Karpas-422 (cell line): ENCODE results near the gene KIT. TPM values are rescaled to one million over a fixed set of nuclear protein-coding genes. Genes with fewer than 3 reads are reported as not detected.
"Not testable (repeated sequence)": the region's sequence is repeated elsewhere in the genome, so short reads cannot be mapped to it uniquely, and the experiment has no call there.

Source experiments
- DNase-seq: peaks from one replicate; pipeline ENCODE4 v3.0.0-alpha.2; 2015
- H2AFZ ChIP-seq: fragments of 200-600 bp; sonication (generic); 2 replicates; pipeline ENCODE4 v1.6.1; 2014; ENCODE audit warnings: antibody characterized with exemption, low read length, mixed read lengths
- H3K27ac ChIP-seq: fragments of 200-600 bp; sonication (generic); 2 replicates; pipeline ENCODE4 v1.5.1; 2014; ENCODE audit warnings: mild to moderate bottlenecking, low read length, moderate library complexity
- H3K27me3 ChIP-seq: fragments of 200-600 bp; sonication (generic); 2 replicates; pipeline ENCODE4 v1.6.1; 2014; ENCODE audit warnings: low read length, mixed read lengths
- H3K36me3 ChIP-seq: fragments of 200-600 bp; sonication (generic); 2 replicates; pipeline ENCODE4 v1.6.1; 2014; ENCODE audit warnings: low read length, mixed read lengths; ENCODE audit not compliant: insufficient read depth
- H3K4me1 ChIP-seq: fragments of 200-600 bp; sonication (generic); 2 replicates; pipeline ENCODE4 v1.6.1; 2014; ENCODE audit warnings: mild to moderate bottlenecking, low read length, mixed read lengths
- H3K4me2 ChIP-seq: fragments of 200-600 bp; sonication (generic); 2 replicates; pipeline ENCODE4 v1.6.1; 2014; ENCODE audit warnings: low read length, low read depth, mild to moderate bottlenecking; ENCODE audit not compliant: poor library complexity, severe bottlenecking
- H3K4me3 ChIP-seq: fragments of 200-600 bp; sonication (generic); 2 replicates; pipeline ENCODE4 v1.5.1; 2014; ENCODE audit warnings: mild to moderate bottlenecking, antibody characterized with exemption, low read length, mixed read lengths
- H3K79me2 ChIP-seq: fragments of 200-600 bp; sonication (generic); 2 replicates; pipeline ENCODE4 v1.6.1; 2014; ENCODE audit warnings: mild to moderate bottlenecking, low read length, mixed read lengths
- H3K9ac ChIP-seq: fragments of 200-600 bp; sonication (generic); 2 replicates; pipeline ENCODE4 v1.6.0; 2014; ENCODE audit warnings: low read length
- H3K9me2 ChIP-seq: fragments of 200-600 bp; sonication (generic), shearing (Covaris generic); replicated peaks from 2 replicates; pipeline ENCODE4 v1.6.0; 2014; ENCODE audit warnings: mild to moderate bottlenecking, low read length, moderate library complexity; ENCODE audit not compliant: insufficient read depth
- H3K9me3 ChIP-seq: fragments of 300-700, 200-600 bp; sonication (generic); 2 replicates; pipeline ENCODE4 v1.6.1; 2014; ENCODE audit warnings: low read length, mixed read lengths
- H4K20me1 ChIP-seq: fragments of 200-600 bp; sonication (generic); 2 replicates; pipeline ENCODE4 v1.6.1; 2014; ENCODE audit warnings: mild to moderate bottlenecking, antibody characterized with exemption, low read length, low read depth; ENCODE audit not compliant: insufficient read depth
- total RNA-seq: library from RNA; depleted of rRNA; stranded (reverse); fragments of >200 nt; shearing (Covaris generic); gene quantifications from 2 replicates; pipeline ENCODE4 v1.2.3, GENCODE V29; 2014; ENCODE audit warnings: low replicate concordance

The KIT gene
- total RNA-seq, 1 experiment from 2014 or later = not detected

GRCh38 chr4:54635318-54635717 lies 22.4 kb upstream of the KIT start:
- no peaks in the 10 kb centered on the region for H3K36me3 ChIP-seq
- no peak overlapping the region for H3K9ac ChIP-seq
- no peaks in the 10 kb centered on the region for H3K4me1 ChIP-seq
- H3K27me3 ChIP-seq = no peaks in the 10 kb centered on the region
- H3K9me3 ChIP-seq = no peaks in the 10 kb centered on the region
- no peaks in the 10 kb centered on the region for H4K20me1 ChIP-seq
- DNase-seq = no peak
- no peaks in the 10 kb centered on the region for H3K79me2 ChIP-seq
- no peak overlapping the region for H3K4me3 ChIP-seq
- no peaks in the 10 kb centered on the region for H3K9me2 ChIP-seq
- no peak overlapping the region for H3K27ac ChIP-seq
- no peak overlapping the region for H2AFZ ChIP-seq
- H3K4me2 ChIP-seq = no peak overlapping the region

- no peaks in the 10 kb centered on the region for H3K79me2 ChIP-seq
- H3K27me3 ChIP-seq = no peaks in the 10 kb centered on the region
- no peaks in the 10 kb centered on the region for H3K4me1 ChIP-seq
- no peak overlapping the region for H3K27ac ChIP-seq
- H3K9me3 ChIP-seq = no peaks in the 10 kb centered on the region
- H2AFZ ChIP-seq = no peak overlapping the region
- H3K4me2 ChIP-seq = no peak overlapping the region
- H3K36me3 ChIP-seq = no peaks in the 10 kb centered on the region
- H3K4me3 ChIP-seq = no peak overlapping the region
- DNase-seq = no peak
- H4K20me1 ChIP-seq = no peaks in the 10 kb centered on the region
- H3K9me2 ChIP-seq = no peaks in the 10 kb centered on the region
- H3K9ac ChIP-seq = no peak overlapping the region
Observed at GRCh38 chr4:54637325-54637724, 20.4 kb upstream of the KIT start.

GRCh38 chr4:54641101-54641500 lies 16.7 kb upstream of the KIT start:
- not testable (repeated sequence) for H3K9me2 ChIP-seq, H3K36me3 ChIP-seq, H2AFZ ChIP-seq, H3K4me1 ChIP-seq, H3K4me2 ChIP-seq, H4K20me1 ChIP-seq, H3K9me3 ChIP-seq, H3K4me3 ChIP-seq, H3K79me2 ChIP-seq, H3K27ac ChIP-seq, DNase-seq, H3K27me3 ChIP-seq, H3K9ac ChIP-seq

- no peaks in the 10 kb centered on the region for H4K20me1 ChIP-seq
- no peak overlapping the region for H3K4me2 ChIP-seq
Observed at GRCh38 chr4:54643172-54643571, 14.6 kb upstream of the KIT start.

DNA sequence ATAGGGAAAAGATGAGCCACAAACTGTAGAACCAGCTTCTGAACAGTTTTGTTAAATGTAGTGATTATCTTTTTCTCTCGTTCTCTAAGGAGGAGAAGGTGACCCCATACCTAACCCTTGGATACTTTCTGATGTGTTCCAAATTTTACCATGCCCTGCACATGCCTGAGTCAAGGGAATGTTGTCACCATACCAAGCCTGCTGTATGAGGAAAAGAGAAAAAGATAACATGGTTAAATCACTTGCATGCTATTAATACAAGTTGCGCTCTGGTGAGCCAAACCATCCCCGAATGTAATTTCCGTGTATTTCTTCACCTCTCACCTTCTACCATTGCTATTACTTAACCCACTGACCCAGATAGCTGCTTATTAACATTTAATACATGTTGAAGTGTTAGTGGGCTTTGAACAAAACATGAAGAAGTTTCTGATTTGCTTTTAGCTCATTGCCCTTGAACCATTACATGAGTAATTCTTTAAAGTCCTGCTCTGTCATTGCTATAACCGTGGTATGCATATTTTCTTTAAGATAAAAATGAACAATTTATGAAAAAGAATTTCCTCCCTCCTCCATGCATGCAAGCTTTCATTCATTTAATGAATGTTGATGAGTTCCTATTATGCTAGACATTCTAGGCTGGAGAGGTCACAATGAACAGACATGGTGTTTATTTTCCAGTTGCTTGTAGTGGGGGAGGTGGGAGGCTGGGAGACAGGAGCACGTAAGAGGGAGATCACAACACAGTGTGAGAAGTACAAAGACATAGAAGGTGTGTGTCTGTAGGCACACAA lies 13.6 kb upstream of the KIT start:
- H2AFZ ChIP-seq = no peak overlapping the region
- H4K20me1 ChIP-seq = no peaks in the 10 kb centered on the region
- H3K9ac ChIP-seq = no peak overlapping the region
- no peak for DNase-seq
- H3K9me2 ChIP-seq = no peaks in the 10 kb centered on the region
- no peaks in the 10 kb centered on the region for H3K79me2 ChIP-seq
- H3K9me3 ChIP-seq = no peaks in the 10 kb centered on the region
- H3K27ac ChIP-seq = no peak overlapping the region
- no peaks in the 10 kb centered on the region for H3K36me3 ChIP-seq
- H3K27me3 ChIP-seq = no peaks in the 10 kb centered on the region
- H3K4me3 ChIP-seq = no peak overlapping the region
- H3K4me2 ChIP-seq = no peak overlapping the region
- no peaks in the 10 kb centered on the region for H3K4me1 ChIP-seq

More at GRCh38 chr4:54643172-54643571, 14.6 kb upstream of the KIT start:
- H3K36me3 ChIP-seq = no peaks in the 10 kb centered on the region
- H2AFZ ChIP-seq = no peak overlapping the region
- H3K79me2 ChIP-seq = no peaks in the 10 kb centered on the region
- H3K27ac ChIP-seq = no peak overlapping the region
- no peaks in the 10 kb centered on the region for H3K27me3 ChIP-seq
- H3K9me2 ChIP-seq = no peaks in the 10 kb centered on the region
- no peak for DNase-seq
- H3K4me3 ChIP-seq = no peak overlapping the region
- no peaks in the 10 kb centered on the region for H3K9me3 ChIP-seq
- no peak overlapping the region for H3K9ac ChIP-seq
- H3K4me1 ChIP-seq = no peaks in the 10 kb centered on the region

DNA sequence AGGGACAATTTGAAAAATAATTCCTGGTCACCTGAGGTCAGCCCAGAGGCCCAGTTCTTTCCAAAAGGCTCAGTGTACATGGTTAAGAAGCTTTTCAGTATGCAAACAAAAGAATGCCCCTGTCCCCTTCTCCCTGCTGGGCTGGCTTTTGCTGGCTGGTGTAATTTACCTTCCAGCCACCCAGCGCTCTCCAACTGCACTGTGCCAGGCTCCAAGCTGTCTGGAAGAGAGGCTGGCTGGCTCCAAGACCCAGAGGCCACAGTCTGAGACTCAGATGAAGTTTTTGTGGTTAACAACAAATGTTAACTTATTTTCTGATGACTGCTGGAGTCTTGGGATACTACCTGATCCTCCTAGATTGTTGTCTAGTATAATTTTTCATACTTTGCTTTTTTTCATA lies 11.9 kb upstream of the KIT start:
- no peaks in the 10 kb centered on the region for H3K36me3 ChIP-seq
- no peaks in the 10 kb centered on the region for H3K9me3 ChIP-seq
- H3K9me2 ChIP-seq = no peaks in the 10 kb centered on the region
- H3K4me1 ChIP-seq = no peaks in the 10 kb centered on the region
- no peak overlapping the region for H3K9ac ChIP-seq
- no peak overlapping the region for H3K27ac ChIP-seq
- H2AFZ ChIP-seq = no peak overlapping the region
- H3K27me3 ChIP-seq = no peaks in the 10 kb centered on the region
- H3K4me2 ChIP-seq = no peak overlapping the region
- DNase-seq = no peak
- H3K79me2 ChIP-seq = no peaks in the 10 kb centered on the region
- H4K20me1 ChIP-seq = no peaks in the 10 kb centered on the region
- no peak overlapping the region for H3K4me3 ChIP-seq

DNA sequence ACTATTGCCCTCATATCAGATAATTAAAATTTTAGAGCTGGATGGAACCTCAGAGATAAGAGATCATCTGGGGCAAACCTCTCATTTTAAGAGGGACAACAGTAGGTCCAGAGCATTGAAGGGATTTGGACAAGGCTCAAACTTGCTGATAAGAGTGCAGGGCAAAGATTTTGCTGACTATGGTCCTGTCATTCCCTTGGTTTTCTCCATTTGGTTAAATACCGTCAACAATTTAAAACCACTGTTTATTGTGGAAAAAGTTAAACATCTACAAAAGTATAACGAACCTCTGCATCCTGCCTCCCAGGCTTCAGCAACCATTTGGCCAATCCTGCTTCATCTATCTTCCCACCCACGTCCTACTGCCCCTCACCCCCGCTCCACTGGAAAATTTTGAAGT lies 10.7 kb upstream of the KIT start:
- H3K9ac ChIP-seq = no peak overlapping the region
- DNase-seq = no peak

GRCh38 chr4:54651050-54651449 lies 6.7 kb upstream of the KIT start:
- Histone ChIP-seq H3K36me3 (no peaks in the 10 kb centered on the region), H3K4me3 (no peak overlapping the region), H3K9me3 (no peaks in the 10 kb centered on the region), H3K27ac (no peak overlapping the region), H3K9ac (no peak overlapping the region), H4K20me1 (no peaks in the 10 kb centered on the region), H3K9me2 (no peaks in the 10 kb centered on the region), H3K79me2 (no peaks in the 10 kb centered on the region), H2AFZ (no peak overlapping the region), H3K27me3 (no peaks in the 10 kb centered on the region), H3K4me2 (no peak overlapping the region), H3K4me1 (no peaks in the 10 kb centered on the region)
- no peak for DNase-seq

More for the DNA sequence above, 10.7 kb upstream of the KIT start:
- H3K36me3 ChIP-seq = no peaks in the 10 kb centered on the region
- H3K27ac ChIP-seq = no peak overlapping the region
- no peak overlapping the region for H2AFZ ChIP-seq
- H3K79me2 ChIP-seq = no peaks in the 10 kb centered on the region
- no peaks in the 10 kb centered on the region for H3K9me3 ChIP-seq
- H3K4me2 ChIP-seq = no peak overlapping the region
- no peaks in the 10 kb centered on the region for H3K4me1 ChIP-seq
- H3K9me2 ChIP-seq = no peaks in the 10 kb centered on the region
- H3K27me3 ChIP-seq = no peaks in the 10 kb centered on the region
- H3K4me3 ChIP-seq = no peak overlapping the region
- no peaks in the 10 kb centered on the region for H4K20me1 ChIP-seq
